PC-3 (cell line): Measurements from ENCODE around the gene SLC12A8. TPM values are rescaled to one million over a fixed set of nuclear protein-coding genes. Genes with fewer than 3 reads are reported as not detected.

Source experiments
- ATAC-seq: fragments of 200-7000 bp; cut with Tn5 transposase; 2 replicates; pipeline ENCODE4 v1.9.1; 2020; ENCODE audit warnings: mild to moderate bottlenecking, moderate library complexity
- BruUV-seq: library from RNA; stranded (reverse); fragments of 400-500 nt; replicated peaks from 2 replicates; lab custom pipeline; 2021; lab: Mats Ljungman, UMichigan
- CTCF ChIA-PET: fragments of 300-600 bp; sonication (Branson Sonifier 250); formaldehyde crosslinking; loops from one replicate; lab custom pipeline; 2022; ENCODE audit warnings: antibody characterized with exemption; lab: Charles Lee
- POLR2A ChIA-PET: fragments of 300-600 bp; sonication (Branson Sonifier 250); formaldehyde crosslinking; loops from one replicate; lab custom pipeline; 2022; ENCODE audit warnings: antibody characterized with exemption; ENCODE audit not compliant: unreplicated experiment; lab: Charles Lee
- DNase-seq: peaks from one replicate; pipeline ENCODE4 v3.0.0-alpha.2; 2015
- H2AFZ ChIP-seq: fragments of 300-600 bp; sonication (generic); 2 replicates; pipeline ENCODE4 v1.6.0; 2016; ENCODE audit warnings: antibody characterized with exemption, low read length
- H3F3A ChIP-seq: fragments of 300-600 bp; sonication (generic); one replicate; pipeline ENCODE4 v1.6.0; 2017; ENCODE audit warnings: antibody characterized with exemption, low read length, control low read depth, mild to moderate bottlenecking; ENCODE audit not compliant: unreplicated experiment
- H3K27ac ChIP-seq: fragments of 300-600 bp; sonication (generic); 2 replicates; pipeline ENCODE4 v1.5.1; 2016; ENCODE audit warnings: mild to moderate bottlenecking, low read length
- H3K27me3 ChIP-seq: fragments of 300-600 bp; sonication (generic); 2 replicates; pipeline ENCODE4 v1.6.1; 2016; ENCODE audit warnings: low read length, mixed read lengths
- H3K36me3 ChIP-seq: fragments of 300-600 bp; sonication (generic); 2 replicates; pipeline ENCODE4 v1.6.1; 2016; ENCODE audit warnings: low read depth, mixed run types, low read length, mixed read lengths
- H3K4me1 ChIP-seq: fragments of 300-600 bp; sonication (generic); 2 replicates; pipeline ENCODE4 v1.5.1; 2016; ENCODE audit warnings: low read length; ENCODE audit not compliant: insufficient read depth
- H3K4me2 ChIP-seq: fragments of 300-600 bp; sonication (generic); 2 replicates; pipeline ENCODE4 v1.6.0; 2016; ENCODE audit warnings: low read length
- H3K4me3 ChIP-seq: fragments of 300-600 bp; sonication (generic); 2 replicates; pipeline ENCODE4 v1.5.1; 2016; ENCODE audit warnings: mild to moderate bottlenecking, low read length, mixed read lengths
- H3K79me2 ChIP-seq: fragments of 300-600 bp; sonication (generic); 2 replicates; pipeline ENCODE4 v1.6.1; 2017; ENCODE audit warnings: low read length, mixed read lengths
- H3K9ac ChIP-seq: fragments of 300-600 bp; sonication (generic); 2 replicates; pipeline ENCODE4 v1.6.0; 2016; ENCODE audit warnings: mild to moderate bottlenecking, low read length
- H3K9me2 ChIP-seq: fragments of 300-600 bp; sonication (generic); replicated peaks from 2 replicates; pipeline ENCODE4 v1.6.1; 2016; ENCODE audit warnings: mixed run types, low read length, mixed read lengths
- H3K9me3 ChIP-seq: fragments of 300-600 bp; sonication (generic); 2 replicates; pipeline ENCODE4 v1.6.1; 2016; ENCODE audit warnings: low read length, mixed read lengths
- H4K20me1 ChIP-seq: fragments of 300-600 bp; sonication (generic); 2 replicates; pipeline ENCODE4 v1.6.1; 2016; ENCODE audit warnings: low read length, mixed read lengths
- CTCF ChIP-seq: fragments of 300-600 bp; sonication (generic); conservative IDR thresholded peaks from 2 replicates; pipeline ENCODE4 v1.5.1; 2017; ENCODE audit warnings: antibody characterized with exemption, low read depth, mild to moderate bottlenecking, low read length
- EZH2 ChIP-seq: fragments of 300-600 bp; sonication (generic); IDR thresholded peaks from one replicate; pipeline ENCODE4 v1.6.1; 2017; ENCODE audit warnings: antibody characterized with exemption, mild to moderate bottlenecking, low read length; ENCODE audit not compliant: unreplicated experiment
- EZH2phosphoT487 ChIP-seq: fragments of 300-600 bp; sonication (generic); IDR thresholded peaks from 2 replicates; pipeline ENCODE4 v1.6.1; 2018; ENCODE audit warnings: mild to moderate bottlenecking, antibody characterized with exemption, low read length, borderline replicate concordance
- intact Hi-C: fragments of 100-400 bp; cut with micrococcal nuclease; formaldehyde crosslinking; loops from 2 replicates; pipeline ENCODE4 v1.9.0; 2023
- total RNA-seq: library from RNA; depleted of rRNA; stranded (reverse); fragments of >200 nt; gene quantifications from 2 replicates; pipeline ENCODE4 v1.2.3, GENCODE V29; 2014

SLC12A8 gene
- total RNA-seq, 1 experiment from 2014 or later = 11.0 TPM

- H3K27me3 ChIP-seq = no peaks in the 10 kb centered on the region
- no peak for TF ChIP-seq CTCF
- TF ChIP-seq EZH2 = no peak
- no peak for TF ChIP-seq EZH2phosphoT487
- peaks cover 54% of the 10 kb centered on the region for H3K4me1 ChIP-seq
- POLR2A ChIA-PET = no interaction called here
- no TSS peak for BruUV-seq
- H3K9me2 ChIP-seq = no peaks in the 10 kb centered on the region
- no peak overlapping the region for H3K9ac ChIP-seq
- no peak overlapping the region for H3K4me2 ChIP-seq
- CTCF ChIA-PET = no interaction called here
- no peaks in the 10 kb centered on the region for H3K9me3 ChIP-seq
- H3K36me3 ChIP-seq = no peaks in the 10 kb centered on the region
- 0 out of 2 replicates have a peak, but pooled peaks cover 4% of the 10 kb centered on the region for H3K79me2 ChIP-seq
- ATAC-seq = no peak
- no peak for DNase-seq
- no peak overlapping the region for H2AFZ ChIP-seq
- intact Hi-C loops = loop anchor here (5.0 to 10.0 kb wide), 3 partner anchors 94 to 376 kb away; partner anchors contain the start of gene ZNF148
- H3K27ac ChIP-seq = no peak overlapping the region
- H3K4me3 ChIP-seq = no peak overlapping the region
- no peaks in the 10 kb centered on the region for H4K20me1 ChIP-seq
- H3F3A ChIP-seq = no peaks in the 10 kb centered on the region
These were observed 154.0 kb downstream of the SLC12A8 start for GRCh38 chr3:125058529-125058928.

- intact Hi-C loops = loop anchor here (2.0 to 10.0 kb wide), 4 partner anchors 95 to 377 kb away; partner anchors contain the start of gene ZNF148
- Histone ChIP-seq H3K36me3 (no peaks in the 10 kb centered on the region), H3K9me3 (no peaks in the 10 kb centered on the region), H3F3A (no peaks in the 10 kb centered on the region), H3K27ac (peak overlapping the region; percentile 22; the same call in 1 of the 2 replicates), H3K27me3 (no peaks in the 10 kb centered on the region), H3K4me2 (peak overlapping the region; percentile 81), H3K79me2 (0 out of 2 replicates have a peak, but pooled peaks cover 4% of the 10 kb centered on the region), H2AFZ (no peak overlapping the region), H3K9me2 (no peaks in the 10 kb centered on the region), H3K4me3 (0 out of 2 replicates have a peak overlapping the region, but pooled peaks have one; percentile 22), H3K4me1 (peaks cover 56% of the 10 kb centered on the region), H3K9ac (no peak overlapping the region), H4K20me1 (no peaks in the 10 kb centered on the region)
- DNase-seq = peak; percentile 83
- TF ChIP-seq EZH2phosphoT487 (no peak), CTCF (no peak), EZH2 (no peak)
- ChIA-PET POLR2A (no interaction called here), CTCF (no interaction called here)
- ATAC-seq = peak; percentile 61
- BruUV-seq = no TSS peak
These were observed 155.2 kb downstream of the SLC12A8 start for GRCh38 chr3:125057186-125057850.
